WTC11 (cell line): Measurements from ENCODE around the gene CPVL. TPM values are rescaled to one million over a fixed set of nuclear protein-coding genes. Genes with fewer than 3 reads are reported as not detected.

Experiments used
- ATAC-seq: fragments of 200-7000 bp; cut with Tn5 transposase; 2 replicates; pipeline ENCODE4 v1.10.0; 2021; ENCODE audit warnings: mild to moderate bottlenecking, moderate library complexity
- CTCF ChIA-PET: fragments of 300-600 bp; sonication (Branson Sonifier 250); formaldehyde crosslinking; loops from one replicate; lab custom pipeline; 2021; ENCODE audit warnings: antibody characterized with exemption; lab: Charles Lee
- POLR2A ChIA-PET: fragments of 350-600 bp; sonication (Branson Sonifier 250); formaldehyde crosslinking; loops from one replicate; lab custom pipeline; 2021; ENCODE audit warnings: antibody characterized with exemption; lab: Charles Lee
- DNase-seq: peaks from one replicate; pipeline ENCODE4 v3.0.0; 2021; ENCODE audit warnings: low spot score
- H3K27ac Mint-ChIP-seq: 2 replicates; pipeline ENCODE4 v1.8.0; 2021; ENCODE audit warnings: mixed read lengths
- H3K27me3 Mint-ChIP-seq: 2 replicates; pipeline ENCODE4 v1.8.0; 2021; ENCODE audit warnings: low read depth, mild to moderate bottlenecking, moderate library complexity, mixed read lengths
- H3K36me3 Mint-ChIP-seq: 2 replicates; pipeline ENCODE4 v1.8.0; 2021; ENCODE audit warnings: mixed read lengths
- H3K4me1 Mint-ChIP-seq: 2 replicates; pipeline ENCODE4 v1.8.0; 2022; ENCODE audit warnings: mixed read lengths
- H3K4me3 Mint-ChIP-seq: 2 replicates; pipeline ENCODE4 v1.8.0; 2021; ENCODE audit warnings: mild to moderate bottlenecking, moderate library complexity, mixed read lengths
- H3K9me3 Mint-ChIP-seq: 2 replicates; pipeline ENCODE4 v1.8.0; 2021; ENCODE audit warnings: mixed read lengths
- CREB1 ChIP-seq: sonication (generic); formaldehyde crosslinking; IDR thresholded peaks from 2 replicates; pipeline ENCODE4 v1.8.0; 2023; ENCODE audit warnings: mild to moderate bottlenecking, missing genetic modification reagents
- CREM ChIP-seq: sonication (generic); formaldehyde crosslinking; IDR thresholded peaks from 2 replicates; pipeline ENCODE4 v1.8.1; 2022; ENCODE audit warnings: mild to moderate bottlenecking, missing genetic modification reagents, moderate library complexity
- GTF2I ChIP-seq: fragments of 250-450 bp; sonication (Bioruptor Pico); conservative IDR thresholded peaks from 2 replicates; pipeline ENCODE4 v1.4.0; 2021; ENCODE audit warnings: mild to moderate bottlenecking
- JAZF1 ChIP-seq: fragments of 250-450 bp; sonication (Bioruptor Pico); IDR thresholded peaks from 2 replicates; pipeline ENCODE4 v1.9.0; 2021; ENCODE audit warnings: moderate library complexity, mild to moderate bottlenecking, inconsistent platforms
- KAT7 ChIP-seq: sonication (generic); formaldehyde crosslinking; IDR thresholded peaks from 2 replicates; pipeline ENCODE4 v1.8.1; 2023; ENCODE audit warnings: missing genetic modification reagents, mild to moderate bottlenecking, borderline replicate concordance
- MXD4 ChIP-seq: fragments of 250-450 bp; sonication (Bioruptor Pico); IDR thresholded peaks from 2 replicates; pipeline ENCODE4 v1.8.0; 2021; ENCODE audit warnings: mild to moderate bottlenecking, moderate library complexity, borderline replicate concordance
- MYBL2 ChIP-seq: sonication (generic); formaldehyde crosslinking; IDR thresholded peaks from 2 replicates; pipeline ENCODE4 v1.8.1; 2023; ENCODE audit warnings: mild to moderate bottlenecking, moderate library complexity, missing genetic modification reagents
- NR3C1 ChIP-seq: sonication (generic); formaldehyde crosslinking; conservative IDR thresholded peaks from 2 replicates; pipeline ENCODE4 v1.8.1; 2023; ENCODE audit warnings: low read depth, mild to moderate bottlenecking, missing genetic modification reagents
- OVOL2 ChIP-seq: fragments of 250-450 bp; sonication (Bioruptor Pico); IDR thresholded peaks from 2 replicates; pipeline ENCODE4 v1.9.0; 2021; ENCODE audit warnings: mild to moderate bottlenecking, borderline replicate concordance
- RELA ChIP-seq: sonication (generic); formaldehyde crosslinking; IDR thresholded peaks from 2 replicates; pipeline ENCODE4 v1.8.1; 2022; ENCODE audit warnings: missing genetic modification reagents, mild to moderate bottlenecking, borderline replicate concordance
- SMAD4 ChIP-seq: sonication (generic); formaldehyde crosslinking; IDR thresholded peaks from 2 replicates; pipeline ENCODE4 v1.8.0; 2022; ENCODE audit warnings: mild to moderate bottlenecking, missing genetic modification reagents
- SP1 ChIP-seq: sonication (generic); formaldehyde crosslinking; conservative IDR thresholded peaks from 2 replicates; pipeline ENCODE4 v1.8.1; 2022; ENCODE audit warnings: missing genetic modification reagents
- TEAD4 ChIP-seq: sonication (generic); formaldehyde crosslinking; IDR thresholded peaks from 2 replicates; pipeline ENCODE4 v1.8.0; 2022; ENCODE audit warnings: mild to moderate bottlenecking, missing genetic modification reagents
- ZNF219 ChIP-seq: sonication (generic); formaldehyde crosslinking; IDR thresholded peaks from 2 replicates; pipeline ENCODE4 v1.8.0; 2023; ENCODE audit warnings: missing genetic modification reagents, mild to moderate bottlenecking, borderline replicate concordance
- ZNF416 ChIP-seq: fragments of 250-450 bp; sonication (Bioruptor Pico); IDR thresholded peaks from 2 replicates; pipeline ENCODE4 v1.9.0; 2021; ENCODE audit warnings: mild to moderate bottlenecking, inconsistent platforms
- total RNA-seq: library from RNA; stranded (reverse); gene quantifications from 3 replicates; pipeline ENCODE4 v1.2.3, GENCODE V29; 2021
- TF ChIP-seq, protein P1 (sequence below): fragments of 250-450 bp; sonication (Bioruptor Pico); conservative IDR thresholded peaks from 2 replicates; pipeline ENCODE4 v1.9.0; 2021; ENCODE audit warnings: mild to moderate bottlenecking
- TF ChIP-seq, protein P2 (sequence below): sonication (generic); formaldehyde crosslinking; IDR thresholded peaks from 2 replicates; pipeline ENCODE4 v1.8.1; 2023; ENCODE audit warnings: mild to moderate bottlenecking, missing genetic modification reagents
- TF ChIP-seq, protein P3 (sequence below): fragments of 250-450 bp; sonication (Bioruptor Pico); IDR thresholded peaks from 2 replicates; pipeline ENCODE4 v1.9.0; 2021; ENCODE audit warnings: moderate library complexity, mild to moderate bottlenecking, inconsistent platforms, borderline replicate concordance
- TF ChIP-seq, protein P4 (sequence below): sonication (generic); formaldehyde crosslinking; IDR thresholded peaks from 2 replicates; pipeline ENCODE4 v1.8.1; 2022; ENCODE audit warnings: missing genetic modification reagents, borderline replicate concordance
- TF ChIP-seq, protein P5 (sequence below): sonication (generic); formaldehyde crosslinking; conservative IDR thresholded peaks from 2 replicates; pipeline ENCODE4 v1.8.1; 2022; ENCODE audit warnings: mild to moderate bottlenecking, missing genetic modification reagents
- TF ChIP-seq, protein P6 (sequence below): sonication (generic); formaldehyde crosslinking; IDR thresholded peaks from 2 replicates; pipeline ENCODE4 v1.8.1; 2022; ENCODE audit warnings: mild to moderate bottlenecking, moderate library complexity, missing genetic modification reagents

The CPVL gene
- total RNA-seq, 1 experiment from 2014 or later: 34.2 TPM

DNA sequence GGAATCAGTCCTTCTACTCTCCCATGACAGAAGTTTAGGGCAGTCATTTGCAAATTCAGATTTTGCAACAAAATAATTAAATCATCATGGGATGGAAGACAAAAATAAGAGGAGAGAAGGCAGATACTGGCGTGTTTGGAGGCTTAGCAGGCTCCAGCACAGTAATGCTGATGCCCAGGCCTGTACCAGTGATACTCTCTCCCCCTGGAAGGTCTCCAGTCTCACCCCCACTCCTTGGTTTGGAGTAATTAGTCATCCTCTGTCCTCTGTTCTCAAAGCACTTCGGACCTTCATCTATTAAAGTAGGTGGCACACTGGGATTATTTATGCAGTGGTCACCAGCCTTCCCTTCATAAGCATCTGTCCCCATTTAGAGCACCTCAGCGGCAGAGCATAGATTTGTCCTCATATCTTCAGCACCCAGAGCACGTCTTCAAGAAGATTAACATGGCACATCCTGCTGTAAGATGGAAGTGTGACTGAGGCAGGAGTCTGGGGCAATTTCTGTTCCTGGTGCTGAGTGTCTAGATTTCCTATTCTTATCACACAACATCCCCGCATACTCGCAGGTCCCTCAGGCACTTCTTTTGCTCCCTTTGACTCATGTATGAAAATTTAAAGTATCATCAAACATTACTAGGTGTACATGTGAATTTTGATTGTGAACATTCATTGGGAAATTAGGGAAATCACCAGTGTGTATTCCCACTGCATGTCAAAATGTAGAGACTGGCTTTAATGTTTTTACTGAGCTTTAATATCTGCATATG is 156.9 kb downstream of the CPVL start:
- Mint-ChIP-seq H3K4me3 (no peak overlapping the region), H3K36me3 (no peaks in the 10 kb centered on the region), H3K9me3 (no peaks in the 10 kb centered on the region), H3K27ac (no peak overlapping the region), H3K4me1 (peaks cover 37% of the 10 kb centered on the region), H3K27me3 (no peaks in the 10 kb centered on the region)
- ATAC-seq (no peak), DNase-seq (no peak)
- ChIA-PET CTCF (interaction anchor here (2.0 to 2.2 kb wide), 3 partner anchors 8 to 117 kb away, joined by 7 to 14 read pairs (median 10); partner anchors contain the start of gene TRIL), POLR2A (no interaction called here)
- TF ChIP-seq RELA: no peak
- TF ChIP-seq SMAD4: no peak
- TF ChIP-seq MYBL2 (CRISPR knock-in tag): no peak
- TF ChIP-seq TEAD4 (CRISPR knock-in tag): no peak
- TF ChIP-seq, protein P1, sequence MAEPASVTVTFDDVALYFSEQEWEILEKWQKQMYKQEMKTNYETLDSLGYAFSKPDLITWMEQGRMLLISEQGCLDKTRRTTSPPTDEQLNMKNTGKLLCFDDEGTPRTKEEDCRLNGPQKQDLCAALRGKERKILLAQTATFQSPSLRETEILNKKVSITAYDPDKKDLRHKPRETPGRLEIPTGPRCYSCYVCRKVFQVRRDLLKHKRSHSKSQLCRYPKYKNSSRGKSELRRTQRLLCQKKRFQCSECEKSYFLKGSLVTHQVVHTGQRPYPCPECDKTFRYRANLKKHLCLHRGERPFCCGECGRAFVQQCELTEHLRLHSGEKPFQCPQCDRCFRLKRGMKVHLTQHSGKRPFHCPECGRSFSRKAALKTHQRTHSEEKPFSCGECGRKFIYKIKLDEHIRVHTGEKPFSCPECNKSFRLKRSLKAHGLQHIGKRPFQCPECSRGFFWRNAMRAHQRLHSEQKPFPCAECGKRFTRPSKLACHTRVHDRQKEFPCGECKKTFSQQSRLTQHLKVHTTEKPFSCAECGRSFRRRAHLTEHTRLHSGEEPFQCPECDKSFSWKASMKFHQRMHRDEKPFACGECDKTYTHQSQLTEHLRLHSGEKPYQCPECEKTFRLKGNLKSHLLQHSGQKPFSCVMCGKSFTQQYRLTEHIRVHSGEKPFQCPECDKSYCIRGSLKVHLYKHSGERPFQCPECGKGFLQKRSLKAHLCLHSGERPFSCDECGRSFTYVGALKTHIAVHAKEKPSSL (CRISPR knock-in tag): no peak
- TF ChIP-seq, protein P2, sequence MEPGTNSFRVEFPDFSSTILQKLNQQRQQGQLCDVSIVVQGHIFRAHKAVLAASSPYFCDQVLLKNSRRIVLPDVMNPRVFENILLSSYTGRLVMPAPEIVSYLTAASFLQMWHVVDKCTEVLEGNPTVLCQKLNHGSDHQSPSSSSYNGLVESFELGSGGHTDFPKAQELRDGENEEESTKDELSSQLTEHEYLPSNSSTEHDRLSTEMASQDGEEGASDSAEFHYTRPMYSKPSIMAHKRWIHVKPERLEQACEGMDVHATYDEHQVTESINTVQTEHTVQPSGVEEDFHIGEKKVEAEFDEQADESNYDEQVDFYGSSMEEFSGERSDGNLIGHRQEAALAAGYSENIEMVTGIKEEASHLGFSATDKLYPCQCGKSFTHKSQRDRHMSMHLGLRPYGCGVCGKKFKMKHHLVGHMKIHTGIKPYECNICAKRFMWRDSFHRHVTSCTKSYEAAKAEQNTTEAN (CRISPR knock-in tag): no peak
- TF ChIP-seq GTF2I (CRISPR knock-in tag): no peak
- no peak for TF ChIP-seq MXD4 (CRISPR knock-in tag)
- no peak for TF ChIP-seq NR3C1
- no peak for TF ChIP-seq SP1 (CRISPR knock-in tag)
- TF ChIP-seq JAZF1 (CRISPR knock-in tag): no peak
- TF ChIP-seq CREM (CRISPR knock-in tag): no peak
- TF ChIP-seq CREB1 (CRISPR knock-in tag): no peak
- no peak for TF ChIP-seq ZNF219 (CRISPR knock-in tag)
- TF ChIP-seq, protein P3, sequence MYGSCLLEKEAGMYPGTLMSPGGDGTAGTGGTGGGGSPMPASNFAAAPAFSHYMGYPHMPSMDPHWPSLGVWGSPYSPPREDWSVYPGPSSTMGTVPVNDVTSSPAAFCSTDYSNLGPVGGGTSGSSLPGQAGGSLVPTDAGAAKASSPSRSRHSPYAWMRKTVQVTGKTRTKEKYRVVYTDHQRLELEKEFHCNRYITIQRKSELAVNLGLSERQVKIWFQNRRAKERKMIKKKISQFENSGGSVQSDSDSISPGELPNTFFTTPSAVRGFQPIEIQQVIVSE: no peak
- TF ChIP-seq OVOL2 (CRISPR knock-in tag): no peak
- no peak for TF ChIP-seq KAT7
- TF ChIP-seq, protein P4, sequence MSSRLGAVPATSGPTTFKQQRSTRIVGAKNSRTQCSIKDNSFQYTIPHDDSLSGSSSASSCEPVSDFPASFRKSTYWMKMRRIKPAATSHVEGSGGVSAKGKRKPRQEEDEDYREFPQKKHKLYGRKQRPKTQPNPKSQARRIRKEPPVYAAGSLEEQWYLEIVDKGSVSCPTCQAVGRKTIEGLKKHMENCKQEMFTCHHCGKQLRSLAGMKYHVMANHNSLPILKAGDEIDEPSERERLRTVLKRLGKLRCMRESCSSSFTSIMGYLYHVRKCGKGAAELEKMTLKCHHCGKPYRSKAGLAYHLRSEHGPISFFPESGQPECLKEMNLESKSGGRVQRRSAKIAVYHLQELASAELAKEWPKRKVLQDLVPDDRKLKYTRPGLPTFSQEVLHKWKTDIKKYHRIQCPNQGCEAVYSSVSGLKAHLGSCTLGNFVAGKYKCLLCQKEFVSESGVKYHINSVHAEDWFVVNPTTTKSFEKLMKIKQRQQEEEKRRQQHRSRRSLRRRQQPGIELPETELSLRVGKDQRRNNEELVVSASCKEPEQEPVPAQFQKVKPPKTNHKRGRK (CRISPR knock-in tag): no peak
- no peak for TF ChIP-seq ZNF416 (CRISPR knock-in tag)

DNA sequence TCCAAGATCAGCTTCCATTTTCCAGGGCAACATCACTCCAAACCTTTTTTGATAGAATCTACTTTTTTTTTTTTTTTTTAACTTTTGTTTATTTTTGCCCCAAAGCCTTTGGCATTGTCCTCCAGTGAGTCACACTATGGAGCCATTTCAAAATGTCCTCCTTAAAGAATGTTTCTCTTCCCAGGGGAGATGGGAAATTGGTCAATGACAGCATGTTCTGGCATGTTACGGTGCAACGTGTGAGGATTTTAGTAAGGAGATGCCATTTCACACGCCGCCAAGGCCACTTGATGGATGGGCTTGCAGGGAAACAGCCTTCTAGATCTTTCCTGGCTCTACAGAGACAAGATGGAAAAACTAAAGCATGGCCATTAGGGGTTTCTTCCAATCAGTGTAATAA is 157.5 kb downstream of the CPVL start:
- Mint-ChIP-seq H3K4me1 (peaks cover 43% of the 10 kb centered on the region), H3K9me3 (no peaks in the 10 kb centered on the region), H3K4me3 (no peak overlapping the region), H3K27me3 (no peaks in the 10 kb centered on the region), H3K36me3 (no peaks in the 10 kb centered on the region), H3K27ac (no peak overlapping the region)
- CTCF ChIA-PET: interaction anchor here (0.7 kb wide), 1 partner anchor 99 kb away, joined by 4 read pairs; no protein-coding TSS in a partner anchor
- TF ChIP-seq, protein P5, sequence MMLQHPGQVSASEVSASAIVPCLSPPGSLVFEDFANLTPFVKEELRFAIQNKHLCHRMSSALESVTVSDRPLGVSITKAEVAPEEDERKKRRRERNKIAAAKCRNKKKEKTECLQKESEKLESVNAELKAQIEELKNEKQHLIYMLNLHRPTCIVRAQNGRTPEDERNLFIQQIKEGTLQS (CRISPR knock-in tag): no peak
- TF ChIP-seq, protein P6, sequence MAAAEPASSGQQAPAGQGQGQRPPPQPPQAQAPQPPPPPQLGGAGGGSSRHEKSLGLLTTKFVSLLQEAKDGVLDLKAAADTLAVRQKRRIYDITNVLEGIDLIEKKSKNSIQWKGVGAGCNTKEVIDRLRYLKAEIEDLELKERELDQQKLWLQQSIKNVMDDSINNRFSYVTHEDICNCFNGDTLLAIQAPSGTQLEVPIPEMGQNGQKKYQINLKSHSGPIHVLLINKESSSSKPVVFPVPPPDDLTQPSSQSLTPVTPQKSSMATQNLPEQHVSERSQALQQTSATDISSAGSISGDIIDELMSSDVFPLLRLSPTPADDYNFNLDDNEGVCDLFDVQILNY (CRISPR knock-in tag): no peak
- DNase-seq (no peak), ATAC-seq (no peak)
- POLR2A ChIA-PET: no interaction called here
